GM23248 (cell line): Measurements from ENCODE around the gene ENTPD8.

ENCODE experiments used
- EZH2 ChIP-seq: fragments of 200-600 bp; sonication (generic); IDR thresholded peaks from 2 replicates; pipeline ENCODE4 v1.6.1; 2018; ENCODE audit warnings: antibody characterized with exemption, mild to moderate bottlenecking; ENCODE audit not compliant: insufficient read depth, poor library complexity, severe bottlenecking
- EZH2phosphoT487 ChIP-seq: fragments of 200-600 bp; sonication (generic); IDR thresholded peaks from 2 replicates; pipeline ENCODE4 v1.6.1; 2018; ENCODE audit warnings: antibody characterized with exemption, moderate library complexity, mild to moderate bottlenecking, low read depth; ENCODE audit not compliant: insufficient read depth

DNA sequence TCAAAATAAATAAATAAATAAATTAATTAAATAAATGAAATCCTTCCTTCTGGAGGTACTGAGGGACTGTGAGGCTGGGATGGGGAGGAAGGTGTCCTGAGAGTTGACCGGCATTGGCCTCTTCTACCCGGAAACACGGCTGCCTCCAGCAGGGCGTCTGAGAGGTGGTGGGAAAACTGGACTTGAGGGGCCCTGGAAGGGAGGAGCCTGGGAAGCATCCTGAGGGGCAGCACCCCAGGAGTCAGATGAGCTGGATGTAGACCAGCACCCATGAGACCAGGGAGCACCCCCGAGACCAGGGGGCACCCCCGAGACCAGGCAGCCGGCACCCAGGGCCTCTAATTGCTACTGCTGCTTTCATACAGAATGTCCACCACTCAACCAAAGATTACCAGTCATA lies 26.7 kb upstream of the ENTPD8 start:
- TF ChIP-seq EZH2phosphoT487: no peak
- TF ChIP-seq EZH2: no peak
